Upper lobe of right lung (tissue), 1 donor: ENCODE results near the gene CDC25C. TPM values are rescaled to one million over a fixed set of nuclear protein-coding genes. Genes with fewer than 3 reads are reported as not detected.

Source experiments
- ATAC-seq: fragments of 200-7000 bp; cut with Tn5 transposase; one replicate; pipeline ENCODE4 v1.9.1; 2020; ENCODE audit warnings: mild to moderate bottlenecking, moderate library complexity
- DNase-seq: peaks from one replicate; pipeline ENCODE4 v3.0.0-alpha.2; 2020
- H3K27ac ChIP-seq: fragments of 200-600 bp; one replicate; pipeline ENCODE4 v1.8.0; 2022
- H3K27me3 ChIP-seq: fragments of 200-600 bp; one replicate; pipeline ENCODE4 v1.8.0; 2022; ENCODE audit warnings: mild to moderate bottlenecking
- H3K36me3 ChIP-seq: fragments of 200-600 bp; one replicate; pipeline ENCODE4 v1.8.0; 2022
- H3K4me1 ChIP-seq: fragments of 200-600 bp; one replicate; pipeline ENCODE4 v1.8.0; 2022
- H3K4me3 ChIP-seq: fragments of 200-600 bp; one replicate; pipeline ENCODE4 v1.8.0; 2022; ENCODE audit warnings: mild to moderate bottlenecking
- H3K9me3 ChIP-seq: fragments of 200-600 bp; one replicate; pipeline ENCODE4 v1.8.0; 2022
- CTCF ChIP-seq: fragments of 200-600 bp; IDR thresholded peaks from one replicate; pipeline ENCODE4 v1.8.0; 2022; ENCODE audit warnings: antibody characterized with exemption
- intact Hi-C: fragments of 100-400 bp; cut with DNase I; formaldehyde crosslinking; loops from one replicate; pipeline ENCODE4 v1.11.0; 2022
- total RNA-seq: library from RNA; stranded (reverse); fragmentation: NEBNext Ultra II Directional; extraction: Animal tissue kit (Norgen Biotek cat#: 25700); gene quantifications from one replicate; pipeline ENCODE4 v1.2.1, GENCODE V29; 2021
- donor health status: DM: no; HTN: yes; CAD: no; lungs with severe emphysema.

The CDC25C gene
- total RNA-seq, 1 donor from 2014 or later = 0.29 TPM

DNA sequence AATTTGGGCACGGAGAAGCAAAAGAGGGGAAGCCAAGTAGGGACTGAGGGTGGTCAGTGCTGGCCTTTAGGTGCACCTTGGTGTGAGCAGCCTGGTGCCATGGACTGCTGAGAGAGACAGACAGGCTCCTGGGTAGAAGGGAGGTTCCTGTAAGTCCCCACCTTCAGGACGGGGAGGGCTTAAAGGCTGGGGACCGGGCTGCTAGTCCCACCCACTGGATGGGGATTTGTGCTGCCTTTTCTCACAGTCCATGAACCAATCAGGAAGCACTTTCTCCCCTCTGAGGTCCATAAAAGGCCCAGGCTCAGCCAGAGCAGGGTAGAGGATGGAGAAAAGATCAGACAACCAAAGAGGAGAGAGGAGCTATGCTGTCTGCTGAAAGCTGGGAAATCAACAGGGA lies 15.2 kb downstream of the CDC25C start:
- no peaks in the 10 kb centered on the region for H3K36me3 ChIP-seq
- no peaks in the 10 kb centered on the region for H3K27me3 ChIP-seq
- H3K4me3 ChIP-seq = no peak overlapping the region
- no peaks in the 10 kb centered on the region for H3K9me3 ChIP-seq
- DNase-seq (no peak), ATAC-seq (peak; percentile 10)
- intact Hi-C loops = no loop called here
- H3K4me1 ChIP-seq = no peaks in the 10 kb centered on the region
- no peak for TF ChIP-seq CTCF
- no peak overlapping the region for H3K27ac ChIP-seq

DNA sequence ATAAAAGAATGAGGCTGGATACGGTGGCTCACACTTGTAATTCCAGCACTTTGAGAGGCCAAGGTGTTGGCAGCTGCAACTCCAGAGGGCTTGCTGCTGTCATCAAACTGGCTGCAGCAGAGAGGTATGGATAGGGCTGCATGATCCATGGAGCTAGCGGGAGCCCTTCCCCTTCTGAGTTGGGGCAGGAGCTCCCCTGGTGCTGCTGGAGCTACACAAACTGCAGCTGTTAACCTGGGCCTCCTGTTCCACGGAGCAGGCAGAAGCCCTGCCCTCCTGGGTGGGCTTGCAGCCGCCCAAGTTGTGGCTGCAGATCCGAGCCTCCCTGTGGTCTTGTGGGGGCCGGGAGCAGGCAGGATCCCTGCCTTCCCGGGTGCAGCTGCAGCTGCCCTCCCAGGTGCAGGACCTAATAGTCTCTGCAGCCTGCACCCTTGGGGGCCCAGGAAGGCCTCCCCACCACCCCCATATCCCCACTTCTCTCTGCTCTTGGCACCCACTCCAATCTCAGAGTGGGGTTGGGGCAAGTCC lies 15.8 kb downstream of the CDC25C start:
- no peaks in the 10 kb centered on the region for H3K9me3 ChIP-seq
- H3K4me1 ChIP-seq = no peaks in the 10 kb centered on the region
- DNase-seq = no peak
- H3K4me3 ChIP-seq = no peak overlapping the region
- H3K27me3 ChIP-seq = no peaks in the 10 kb centered on the region
- no peak for ATAC-seq
- no peak for TF ChIP-seq CTCF
- no peak overlapping the region for H3K27ac ChIP-seq
- intact Hi-C loops = no loop called here
- H3K36me3 ChIP-seq = no peaks in the 10 kb centered on the region

DNA sequence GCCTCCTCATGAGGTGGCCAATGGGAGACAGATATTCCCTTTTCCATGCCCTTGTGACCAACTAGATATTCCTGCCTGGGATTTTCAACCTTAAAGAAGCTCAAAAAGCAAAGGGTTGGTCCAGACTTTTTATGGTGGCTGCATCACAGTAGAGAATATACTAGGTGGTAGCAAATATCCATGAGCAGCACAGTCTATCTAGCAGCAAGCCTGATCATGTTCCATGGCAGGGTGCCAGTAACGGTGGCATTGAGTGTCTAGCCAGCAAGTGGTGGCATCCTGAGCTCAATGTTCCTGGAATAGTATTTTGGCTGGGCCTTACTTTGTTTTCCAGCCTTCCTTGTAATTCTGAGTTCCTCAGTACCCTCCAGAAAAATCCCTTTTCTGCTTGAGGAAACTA lies 25.8 kb downstream of the CDC25C start:
- no peak for TF ChIP-seq CTCF
- no peaks in the 10 kb centered on the region for H3K36me3 ChIP-seq
- no peaks in the 10 kb centered on the region for H3K9me3 ChIP-seq
- intact Hi-C loops = no loop called here
- no peak for ATAC-seq
- H3K4me1 ChIP-seq = no peaks in the 10 kb centered on the region
- no peak for DNase-seq
- H3K27me3 ChIP-seq = no peaks in the 10 kb centered on the region
- H3K27ac ChIP-seq = no peak overlapping the region
- no peak overlapping the region for H3K4me3 ChIP-seq

GRCh38 chr5:138303372-138303771 lies 28.2 kb downstream of the CDC25C start:
- intact Hi-C loops = no loop called here
- no peak for ATAC-seq
- Histone ChIP-seq H3K4me1 (no peaks in the 10 kb centered on the region), H3K9me3 (no peaks in the 10 kb centered on the region), H3K36me3 (no peaks in the 10 kb centered on the region), H3K27ac (no peak overlapping the region), H3K27me3 (no peaks in the 10 kb centered on the region), H3K4me3 (no peak overlapping the region)
- DNase-seq = no peak
- TF ChIP-seq CTCF = no peak

- Histone ChIP-seq H3K4me3 (no peak overlapping the region), H3K36me3 (no peaks in the 10 kb centered on the region), H3K27ac (no peak overlapping the region), H3K9me3 (no peaks in the 10 kb centered on the region), H3K4me1 (no peaks in the 10 kb centered on the region), H3K27me3 (no peaks in the 10 kb centered on the region)
- DNase-seq (no peak), ATAC-seq (no peak)
- no peak for TF ChIP-seq CTCF
- intact Hi-C loops = no loop called here
These were observed 42.3 kb downstream of the CDC25C start for GRCh38 chr5:138289296-138289695.

GRCh38 chr5:138287246-138287645 lies 44.4 kb downstream of the CDC25C start:
- DNase-seq = no peak
- TF ChIP-seq CTCF = no peak
- Histone ChIP-seq H3K9me3 (no peaks in the 10 kb centered on the region), H3K27ac (no peak overlapping the region), H3K4me3 (no peak overlapping the region), H3K4me1 (no peaks in the 10 kb centered on the region), H3K36me3 (no peaks in the 10 kb centered on the region), H3K27me3 (no peaks in the 10 kb centered on the region)
- intact Hi-C loops = no loop called here
- ATAC-seq = peak; percentile 23
